GM19043 (cell line): ENCODE measurements around the gene CST7.
"Not testable (repeated sequence)": the region's sequence is repeated elsewhere in the genome, so short reads cannot be mapped to it uniquely, and the experiment has no call there.

ENCODE experiments used
- ATAC-seq: cut with Tn5 transposase; IDR thresholded peaks from one replicate; pipeline ENCODE4 v1.9.1; 2021; ENCODE audit warnings: low read depth; ENCODE audit not compliant: unreplicated experiment

Gene CST7

DNA sequence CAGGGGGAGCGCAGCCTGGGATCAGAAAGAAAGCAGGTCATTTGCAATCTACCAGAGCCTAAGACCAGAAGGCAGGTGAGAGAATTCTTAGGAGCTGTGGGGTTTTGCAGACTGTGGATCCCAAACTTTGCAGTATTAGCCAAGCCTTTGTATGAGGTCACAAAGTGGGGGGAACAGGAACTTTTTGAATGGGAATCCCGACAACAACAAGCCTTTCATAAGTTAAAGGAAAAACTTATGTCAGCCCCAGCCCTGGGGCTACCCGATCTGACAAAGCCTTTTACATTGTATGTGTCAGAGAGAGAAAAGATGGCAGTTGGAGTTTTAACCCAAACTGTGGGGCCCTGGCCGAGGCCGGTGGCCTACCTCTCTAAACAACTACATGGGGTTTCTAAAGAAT, 19.8 kb upstream of the CST7 start:
- not testable (repeated sequence) for ATAC-seq

DNA sequence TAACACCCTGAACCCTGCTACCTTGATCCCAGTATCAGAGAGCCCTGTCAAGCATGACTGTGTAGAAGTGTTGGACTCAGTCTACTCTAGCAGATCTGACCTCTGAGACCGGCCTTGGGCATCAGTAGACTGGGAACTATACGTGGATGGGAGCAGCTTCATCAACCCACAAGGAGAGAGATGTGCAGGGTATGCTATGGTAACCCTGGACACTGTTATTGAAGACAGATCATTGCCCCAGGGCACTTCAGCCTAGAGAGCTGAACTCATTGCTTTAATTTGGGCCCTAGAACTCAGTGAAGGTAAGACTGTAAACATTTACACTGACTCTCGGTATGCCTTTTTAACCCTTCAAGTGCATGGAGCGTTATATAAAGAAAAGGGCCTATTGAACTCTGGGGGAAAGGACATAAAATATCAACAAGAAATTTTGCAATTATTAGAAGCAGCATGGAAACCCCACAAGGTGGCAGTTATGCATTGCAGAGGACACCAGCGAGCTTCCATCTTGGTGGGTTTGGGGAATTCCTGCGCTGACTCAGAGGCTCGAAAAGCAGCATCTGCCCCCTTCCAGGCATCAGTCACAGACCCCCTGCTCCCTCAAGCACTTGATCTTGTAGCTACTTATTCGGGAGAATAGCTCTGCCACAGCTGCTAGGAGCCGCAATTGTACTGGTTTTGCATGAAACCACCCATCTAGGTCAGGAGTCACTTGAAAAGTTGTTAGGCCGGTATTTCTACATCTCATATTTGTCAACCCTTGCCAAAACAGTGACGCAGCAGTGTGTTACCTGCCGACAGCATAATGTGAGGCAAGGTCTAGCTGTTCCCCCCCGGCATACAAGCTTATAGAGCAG, 19.0 kb upstream of the CST7 start:
- not testable (repeated sequence) for ATAC-seq

- ATAC-seq: not testable (repeated sequence)
These were observed 18.1 kb upstream of the CST7 start for GRCh38 chr20:24930724-24931688.

DNA sequence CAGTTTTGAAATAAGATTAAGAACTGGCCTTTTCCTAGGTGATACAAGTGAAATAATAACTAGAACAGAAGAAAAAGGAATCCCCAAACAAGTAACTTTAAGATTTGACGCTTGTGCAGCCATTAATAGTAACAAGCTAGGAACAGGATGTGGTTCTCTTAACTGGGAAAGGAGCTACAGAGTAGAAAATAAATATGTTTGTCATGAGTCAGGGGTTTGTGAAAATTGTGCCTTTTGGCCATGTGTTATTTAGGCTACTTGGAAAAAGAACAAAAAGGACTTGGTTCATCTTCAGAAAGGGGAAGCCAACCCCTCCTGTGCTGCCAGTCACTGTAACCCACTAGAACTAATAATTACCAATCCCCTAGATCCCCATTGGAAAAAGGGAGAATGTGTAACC, 17.2 kb upstream of the CST7 start:
- not testable (repeated sequence) for ATAC-seq

DNA sequence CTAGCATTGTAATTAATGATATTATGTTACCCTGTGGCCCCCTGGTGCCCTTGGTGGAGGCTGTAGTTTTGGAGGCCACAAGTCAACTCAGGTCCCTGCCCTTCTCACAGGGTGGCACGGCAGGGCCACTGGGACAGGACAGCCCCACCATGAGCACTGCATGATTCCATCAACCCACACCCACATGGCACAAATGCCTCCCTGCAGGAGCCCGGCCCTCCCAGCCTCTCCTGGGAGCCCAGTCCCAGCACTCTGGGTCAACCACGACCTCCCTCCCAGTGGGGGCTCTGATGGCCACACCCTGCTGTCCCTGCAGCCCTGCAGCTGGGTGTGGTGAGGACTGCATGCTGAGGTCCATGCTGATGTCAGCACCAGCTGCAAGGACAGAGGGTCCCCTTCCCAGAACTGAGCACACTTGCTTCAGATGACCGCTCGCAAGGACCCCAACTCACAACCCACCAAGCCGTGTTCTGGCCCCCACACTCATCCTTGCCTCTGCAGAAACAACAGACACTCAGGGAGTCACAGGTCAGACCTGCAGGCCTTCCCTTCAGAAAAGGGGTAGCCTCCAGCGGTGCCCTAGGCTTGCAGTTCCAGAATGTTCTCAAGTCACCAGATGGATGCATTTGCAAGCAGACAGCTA, 15.7 kb upstream of the CST7 start:
- no peak for ATAC-seq

DNA sequence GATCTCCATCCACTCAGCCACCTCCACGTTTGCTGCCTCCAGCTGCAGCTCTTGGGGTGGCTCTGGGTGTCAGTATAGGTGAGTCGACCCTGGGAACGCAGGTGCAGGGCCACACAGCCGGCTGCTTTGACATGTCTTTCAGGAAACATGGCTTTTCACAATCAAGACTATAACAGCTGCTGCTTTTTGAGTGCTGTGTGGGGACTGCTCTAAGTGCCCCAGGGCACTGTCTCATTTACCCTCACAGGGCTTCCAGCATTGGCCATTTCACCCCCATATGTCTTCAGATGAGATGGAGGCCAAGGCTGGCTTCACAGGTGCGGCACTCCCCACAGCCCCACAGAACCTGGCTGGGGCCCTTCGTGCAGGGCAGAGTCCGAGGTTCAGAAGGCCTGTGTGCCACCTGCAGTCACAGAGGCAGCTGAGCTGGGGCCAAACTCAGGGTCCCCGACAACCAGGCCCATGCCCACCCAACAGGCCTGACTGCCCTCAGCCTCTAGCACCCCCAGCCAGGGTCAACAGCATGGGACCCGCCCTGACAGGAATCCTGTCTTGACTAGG, 14.9 kb upstream of the CST7 start:
- ATAC-seq: no peak

DNA sequence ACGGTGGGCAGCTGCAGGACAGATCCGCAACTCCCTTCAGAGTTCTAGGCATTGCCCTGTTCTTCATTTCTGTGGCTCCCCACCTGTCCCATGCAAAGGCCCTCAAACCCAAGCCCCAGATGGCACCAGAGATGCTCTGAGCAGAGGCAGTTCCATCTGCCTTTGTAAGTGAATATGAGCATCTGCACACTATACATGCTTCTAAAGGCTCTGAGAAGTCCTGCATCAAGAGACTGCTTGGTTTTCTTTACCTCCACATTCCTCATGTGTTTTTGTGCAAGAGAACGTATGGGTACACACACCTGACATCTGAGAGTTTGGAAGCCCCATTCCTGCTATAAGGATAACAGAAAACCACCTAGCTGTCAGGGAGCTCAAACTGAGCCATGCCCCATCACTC, 14.4 kb upstream of the CST7 start:
- ATAC-seq: no peak

- ATAC-seq: no peak
These were observed 13.9 kb upstream of the CST7 start for GRCh38 chr20:24935140-24935539.

DNA sequence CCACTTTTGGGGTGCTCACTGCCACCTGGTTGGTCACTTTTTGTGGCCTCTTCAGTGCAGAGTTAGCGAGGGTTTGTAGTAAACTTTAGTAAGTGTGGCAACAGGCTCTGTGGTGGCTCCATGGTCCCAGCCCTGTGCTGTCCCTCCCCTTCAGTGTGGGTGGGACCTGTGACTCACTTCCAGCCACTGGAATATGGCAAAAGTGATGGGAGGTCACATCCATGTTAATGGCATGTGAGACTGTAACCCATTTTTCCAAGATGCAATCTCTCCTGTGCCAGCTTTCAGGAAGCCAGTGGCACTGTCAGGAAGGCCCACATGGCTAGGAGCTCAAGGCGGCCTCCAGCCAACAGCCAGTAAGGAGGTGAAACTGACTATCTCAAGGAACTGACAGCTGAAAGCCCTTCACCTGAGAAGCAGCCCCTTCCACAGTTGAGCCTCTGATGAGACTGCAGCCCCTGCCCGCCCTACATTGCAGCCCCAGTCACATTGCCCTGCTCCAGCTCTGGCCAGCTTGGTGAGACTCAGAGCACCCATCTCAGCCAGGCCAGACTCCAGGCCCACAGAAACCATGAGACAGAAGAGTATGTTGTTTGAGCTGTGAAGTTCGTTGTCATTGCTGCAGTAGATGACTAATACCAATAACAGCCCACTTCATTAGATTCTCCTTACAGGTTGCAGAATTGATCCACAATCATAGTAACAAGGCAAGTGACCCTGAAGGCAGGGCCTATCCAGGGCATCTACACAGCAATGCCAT, 13.1 kb upstream of the CST7 start:
- no peak for ATAC-seq

- ATAC-seq: no peak
These were observed 12.3 kb upstream of the CST7 start for GRCh38 chr20:24936526-24937407.

GRCh38 chr20:24937579-24937978, 11.5 kb upstream of the CST7 start:
- ATAC-seq: no peak

- no peak for ATAC-seq
These were observed 10.6 kb upstream of the CST7 start for GRCh38 chr20:24938498-24938897.

DNA sequence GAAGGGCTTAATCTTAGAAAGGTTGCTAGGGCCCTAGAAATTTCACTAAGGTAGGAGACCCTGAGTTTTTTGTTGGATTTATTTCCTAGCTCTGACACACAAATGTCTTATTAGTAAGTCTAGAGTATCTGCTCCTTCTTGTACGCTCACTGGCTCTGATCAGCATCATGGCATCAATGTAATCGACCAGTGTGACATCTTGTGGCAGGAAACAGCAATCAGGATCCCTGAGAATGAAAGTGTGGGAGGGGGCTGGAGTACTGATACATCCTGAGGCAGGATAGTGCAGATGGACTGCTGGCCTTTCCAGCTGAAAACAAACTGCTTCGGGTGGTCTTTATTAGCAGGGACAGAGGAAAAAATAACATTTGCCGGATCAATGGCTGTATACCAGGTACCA, 10.0 kb upstream of the CST7 start:
- no peak for ATAC-seq

GRCh38 chr20:24942679-24943078, 6.4 kb upstream of the CST7 start:
- no peak for ATAC-seq

DNA sequence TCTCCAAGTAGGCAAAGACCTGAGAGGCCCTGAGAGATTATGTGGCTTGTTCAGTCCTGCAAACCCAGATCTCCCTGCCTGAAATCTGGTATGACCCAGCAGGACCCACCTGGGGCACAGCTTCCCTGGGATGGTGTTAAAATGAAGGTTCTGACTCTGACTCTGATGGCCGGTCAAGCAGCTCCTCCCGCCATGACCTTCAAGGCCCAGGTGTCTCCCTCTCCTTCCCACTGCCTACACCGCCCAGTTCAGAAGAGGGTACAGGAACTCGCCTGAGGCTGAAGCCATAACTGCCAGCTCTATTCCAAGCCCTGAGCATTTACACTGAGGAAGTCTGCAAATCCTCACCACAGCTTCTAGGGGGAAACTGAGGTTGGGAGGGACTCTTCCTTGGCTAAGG, 5.9 kb upstream of the CST7 start:
- no peak for ATAC-seq

DNA sequence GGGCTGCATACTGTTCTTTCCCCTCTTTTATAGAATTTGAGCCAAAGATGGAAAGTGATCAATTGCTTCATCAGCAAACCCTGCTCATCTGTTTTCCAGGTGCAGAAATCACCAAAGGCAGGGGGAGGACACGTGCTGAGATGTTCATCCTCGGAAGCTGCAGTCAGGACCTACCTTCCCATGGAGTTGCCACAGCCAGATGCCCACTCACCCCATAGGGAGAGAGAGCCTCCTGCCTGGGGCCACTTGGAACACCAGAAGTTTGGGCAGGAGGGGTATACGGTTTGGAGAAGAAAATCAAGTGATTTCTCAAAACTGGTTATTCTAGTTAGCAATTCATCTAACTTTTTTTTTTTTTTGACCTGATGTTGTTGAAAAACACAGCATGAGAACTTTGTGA, 5.3 kb upstream of the CST7 start:
- ATAC-seq: no peak

GRCh38 chr20:24946376-24946775, 2.7 kb upstream of the CST7 start:
- not testable (repeated sequence) for ATAC-seq

DNA sequence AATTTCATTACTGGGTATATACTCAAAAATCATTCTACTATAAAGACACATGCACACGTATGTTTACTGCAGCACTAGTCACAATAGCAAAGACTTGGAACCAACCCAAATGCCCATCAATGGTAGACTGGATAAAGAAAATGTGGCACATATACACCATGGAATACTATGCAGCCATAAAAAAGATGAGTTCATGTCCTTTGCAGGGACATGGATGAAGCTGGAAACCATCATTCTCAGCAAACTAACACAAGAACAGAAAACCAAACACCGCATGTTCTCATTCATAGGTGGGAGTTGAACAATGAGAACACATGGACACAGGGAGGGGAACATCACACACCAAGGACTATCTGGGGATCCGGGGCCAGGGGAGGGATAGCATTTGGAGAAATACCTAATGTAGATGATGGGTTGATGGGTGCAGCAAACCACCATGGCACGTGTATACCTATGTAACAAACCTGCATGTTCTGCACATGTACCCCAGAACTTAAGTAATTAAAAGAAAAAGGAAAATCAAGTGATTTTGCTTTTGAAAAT, 602 bp upstream of the CST7 start:
- not testable (repeated sequence) for ATAC-seq

- no peak for ATAC-seq
These were observed 673 bp downstream of the CST7 start for GRCh38 chr20:24949756-24950127.
